GOT3 (cell line): ENCODE results near the gene HGS.
A peak's percentile ranks its signal among the peaks of the same experiment; 100 is the strongest.
"Not testable (repeated sequence)": the region's sequence is repeated elsewhere in the genome, so short reads cannot be mapped to it uniquely, and the experiment has no call there.

Experiments
- DNase-seq: peaks from one replicate; lab custom pipeline; 2025; ENCODE audit warnings: mixed read lengths; lab: John Stamatoyannopoulos, UW

HGS gene

GRCh38 chr17:81719410-81720266 lies 35.8 kb downstream of the HGS start:
- DNase-seq = no peak

- no peak for DNase-seq
Observed at GRCh38 chr17:81720267-81721071, 36.7 kb downstream of the HGS start.

- DNase-seq = no peak
Observed at GRCh38 chr17:81722184-81723120, 38.6 kb downstream of the HGS start.

GRCh38 chr17:81723651-81724209 lies 39.9 kb downstream of the HGS start:
- DNase-seq = no peak

GRCh38 chr17:81725439-81725838 lies 41.6 kb downstream of the HGS start:
- DNase-seq = no peak

- no peak for DNase-seq
Observed at GRCh38 chr17:81726004-81726403, 42.2 kb downstream of the HGS start.

GRCh38 chr17:81727324-81728031 lies 43.7 kb downstream of the HGS start:
- DNase-seq = no peak

- peak; percentile 33 for DNase-seq
Observed at GRCh38 chr17:81733507-81734404, 49.9 kb downstream of the HGS start.

- DNase-seq = no peak
Observed at GRCh38 chr17:81734405-81735263, 50.8 kb downstream of the HGS start.

- DNase-seq = no peak
Observed at GRCh38 chr17:81735264-81736102, 51.7 kb downstream of the HGS start.

GRCh38 chr17:81737947-81738800 lies 54.4 kb downstream of the HGS start:
- no peak for DNase-seq

GRCh38 chr17:81738801-81739393 lies 55.1 kb downstream of the HGS start:
- no peak for DNase-seq

- DNase-seq = not testable (repeated sequence)
Observed at GRCh38 chr17:81739593-81739992, 55.8 kb downstream of the HGS start.

GRCh38 chr17:81740395-81740961 lies 56.7 kb downstream of the HGS start:
- no peak for DNase-seq

GRCh38 chr17:81741049-81741593 lies 57.3 kb downstream of the HGS start:
- DNase-seq = no peak
